ENCODE results near the gene LRRC58.
"Not testable (repeated sequence)": the region's sequence is repeated elsewhere in the genome, so short reads cannot be mapped to it uniquely, and the experiment has no call there.

The LRRC58 gene

DNA sequence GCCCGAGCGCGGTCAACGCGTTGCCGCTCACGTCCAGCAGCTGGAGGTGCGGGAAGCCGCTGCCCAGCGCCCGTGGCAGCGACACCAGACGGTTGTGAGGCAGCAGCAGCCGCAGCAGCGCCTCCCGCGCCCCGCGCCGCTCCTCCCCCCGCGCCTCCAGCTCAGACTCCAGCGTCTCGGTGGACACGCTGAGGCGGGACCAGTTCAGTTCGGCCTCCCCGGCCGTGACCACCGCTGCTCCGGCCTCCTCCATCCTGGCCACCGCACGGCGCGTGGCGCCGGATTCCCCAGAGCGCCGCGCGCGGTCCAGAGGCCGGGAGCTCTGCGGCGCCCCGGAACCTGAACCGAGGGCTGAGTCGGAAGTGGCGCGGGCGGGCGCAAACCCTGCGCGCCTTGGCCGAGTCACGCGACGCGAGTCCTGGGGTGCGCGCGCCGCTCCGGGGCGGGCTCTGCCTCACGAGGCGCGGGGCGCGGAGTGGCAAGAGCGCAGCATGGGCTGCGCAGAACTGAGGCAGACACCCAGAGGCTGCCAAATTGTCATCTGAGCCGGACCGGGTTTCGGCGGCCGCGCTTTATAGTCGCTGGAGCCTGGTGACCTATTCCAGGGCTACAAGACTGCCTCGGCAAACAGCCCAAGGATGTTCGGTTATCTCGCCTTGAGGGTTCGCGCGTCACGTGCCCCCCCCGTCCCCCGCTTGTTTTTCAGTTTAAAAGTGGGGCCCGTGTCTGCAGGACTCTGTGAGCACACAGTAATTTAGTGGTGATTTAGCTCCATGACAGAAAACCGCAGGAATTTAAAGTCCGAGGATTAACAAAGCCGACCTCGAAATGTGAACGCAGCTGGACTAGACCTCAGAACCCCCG is at the start of gene LRRC58:
LRRC58 (minus strand) TSS at position 364 of the 864 bp plus-strand sequence; CDS start at position 253, 111 bp downstream.
- DNase-seq, result peak; percentile 89

DNA sequence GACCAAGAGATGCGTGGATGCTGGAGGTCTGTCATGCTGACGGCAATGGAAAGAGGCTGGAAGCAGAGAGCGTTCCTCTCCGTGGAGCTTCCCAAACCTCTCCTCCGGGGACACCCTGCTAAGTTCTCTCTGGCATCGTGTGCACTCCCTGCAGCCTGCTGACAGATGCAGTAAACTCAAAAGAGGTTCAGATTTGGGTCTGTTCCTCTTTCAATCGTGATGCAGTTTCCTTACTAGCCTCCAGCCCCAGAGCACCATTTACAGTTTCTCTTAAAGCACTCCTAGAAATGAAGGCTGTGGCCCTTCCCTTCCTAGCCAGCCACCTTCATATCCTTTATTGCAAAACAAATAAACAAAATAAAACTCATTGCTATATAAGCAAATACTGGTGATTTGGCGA is 47.3 kb upstream of the LRRC58 start:
- no peak for DNase-seq

DNA sequence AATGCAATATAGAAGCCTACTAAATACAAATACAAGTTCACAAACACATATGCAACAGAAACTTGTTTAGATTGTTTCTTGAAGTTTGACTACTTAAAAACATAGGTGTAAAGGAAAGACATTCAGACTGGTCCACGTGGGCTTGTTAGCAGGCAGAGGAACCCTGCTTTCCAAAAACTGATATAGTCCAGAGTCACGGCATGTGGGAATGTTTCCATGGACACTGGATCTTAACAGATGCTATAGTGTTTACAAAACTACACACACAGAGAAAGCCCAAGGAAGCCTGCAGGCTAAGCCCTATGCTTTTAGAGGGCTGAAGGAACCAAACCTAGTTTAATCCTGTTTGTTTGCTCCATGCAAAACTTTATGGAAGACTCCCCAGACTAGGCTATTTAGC is 45.2 kb upstream of the LRRC58 start:
- no peak for DNase-seq

DNA sequence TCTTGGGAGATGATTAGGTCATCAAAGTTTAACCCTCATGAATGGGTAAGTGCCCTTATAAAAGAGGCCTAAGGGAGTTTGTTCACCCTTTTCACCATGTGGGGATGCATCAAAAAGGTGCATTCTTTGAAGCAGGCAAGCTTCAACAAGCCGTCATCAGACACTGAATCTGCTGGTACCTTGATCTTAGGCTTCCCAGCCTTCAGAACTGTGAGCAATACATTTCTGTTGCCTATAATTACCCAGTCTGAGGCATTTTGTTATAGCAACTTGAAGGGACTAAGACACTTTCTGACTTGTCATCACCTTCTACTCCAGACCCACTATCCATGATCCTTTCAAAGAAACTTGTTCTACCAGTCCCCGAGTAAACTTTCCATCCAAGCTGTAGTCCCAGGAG is 44.6 kb upstream of the LRRC58 start:
- DNase-seq, result no peak

DNA sequence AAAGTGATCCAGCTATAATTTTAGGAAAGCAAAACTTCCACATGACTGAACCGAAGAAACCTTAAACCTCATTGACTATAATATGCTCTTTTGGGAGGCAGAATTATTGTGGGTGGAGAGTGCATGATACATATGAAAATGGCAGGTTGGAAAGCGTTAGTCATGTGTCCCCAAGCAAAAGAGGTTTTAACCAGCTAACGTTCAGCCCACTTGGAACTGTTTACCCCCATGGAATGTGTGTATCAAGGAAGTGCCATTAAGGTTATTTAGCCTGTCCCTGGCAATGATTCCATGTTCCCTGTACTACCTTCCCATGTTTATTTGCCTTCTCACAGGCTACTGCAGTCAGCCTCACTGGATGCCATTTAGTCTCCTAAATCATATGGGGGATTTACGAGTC is 44.1 kb upstream of the LRRC58 start:
- DNase-seq, result no peak

DNA sequence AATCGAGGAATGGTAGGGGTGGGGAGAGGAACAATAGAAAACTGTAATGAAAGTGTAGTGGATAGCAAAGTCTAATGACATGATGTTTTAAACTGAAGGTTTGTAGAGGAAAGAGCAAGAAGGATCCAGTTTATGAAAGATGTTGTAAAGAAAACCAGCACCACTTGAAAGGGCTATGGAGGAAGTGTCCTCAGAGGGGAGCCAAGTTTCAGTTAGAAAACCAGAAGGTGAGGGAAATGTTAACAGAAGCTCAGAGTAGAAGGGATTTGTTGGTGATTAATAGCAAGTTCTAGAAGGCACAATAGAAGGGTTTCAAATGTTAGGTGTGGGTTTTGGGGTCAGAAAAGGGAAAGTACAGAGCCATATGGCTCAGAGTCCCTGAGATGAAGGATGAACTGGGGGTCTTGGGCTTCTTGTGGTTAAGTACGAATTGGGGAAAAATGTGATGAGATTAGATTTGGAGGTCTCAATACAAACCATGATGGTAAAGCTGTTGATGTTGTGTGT is 33.8 kb upstream of the LRRC58 start:
- DNase-seq, result no peak

DNA sequence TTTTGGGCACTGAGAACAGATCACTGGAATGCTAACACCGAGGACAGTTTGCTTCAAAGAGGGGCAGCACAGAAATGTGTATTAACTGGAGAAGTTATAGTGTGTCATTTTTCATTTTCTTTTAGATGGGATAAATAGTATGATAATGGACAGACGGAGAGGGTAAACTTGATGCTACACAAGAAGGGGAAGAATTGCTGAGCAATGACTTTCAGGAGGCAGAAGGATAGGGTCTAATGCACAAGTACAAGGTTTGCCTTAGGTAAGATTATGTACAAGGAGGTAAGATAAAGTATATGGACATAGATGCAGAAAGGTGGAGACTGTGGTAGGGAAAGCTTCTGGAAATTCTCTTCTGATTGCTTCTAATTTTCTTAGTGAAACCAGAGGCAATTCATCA is 32.3 kb upstream of the LRRC58 start:
- no peak for DNase-seq

DNA sequence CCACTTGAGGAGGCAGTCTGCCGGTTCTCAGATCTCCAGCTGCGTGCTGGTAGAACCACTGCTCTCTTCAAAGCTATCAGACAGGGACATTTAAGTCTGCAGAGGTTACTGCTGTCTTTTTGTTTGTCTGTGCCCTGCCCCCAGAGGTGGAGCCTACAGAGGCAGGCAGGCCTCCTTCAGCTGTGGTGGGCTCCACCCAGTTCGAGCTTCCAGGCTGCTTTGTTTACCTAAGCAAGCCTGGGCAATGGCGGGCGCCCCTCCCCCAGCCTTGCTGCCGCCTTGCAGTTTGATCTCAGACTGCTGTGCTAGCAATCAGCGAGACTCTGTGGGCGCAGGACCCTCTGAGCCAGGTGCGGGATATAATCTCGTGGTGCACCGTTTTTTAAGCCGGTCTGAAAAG is 28.8 kb upstream of the LRRC58 start:
- DNase-seq, result not testable (repeated sequence)

DNA sequence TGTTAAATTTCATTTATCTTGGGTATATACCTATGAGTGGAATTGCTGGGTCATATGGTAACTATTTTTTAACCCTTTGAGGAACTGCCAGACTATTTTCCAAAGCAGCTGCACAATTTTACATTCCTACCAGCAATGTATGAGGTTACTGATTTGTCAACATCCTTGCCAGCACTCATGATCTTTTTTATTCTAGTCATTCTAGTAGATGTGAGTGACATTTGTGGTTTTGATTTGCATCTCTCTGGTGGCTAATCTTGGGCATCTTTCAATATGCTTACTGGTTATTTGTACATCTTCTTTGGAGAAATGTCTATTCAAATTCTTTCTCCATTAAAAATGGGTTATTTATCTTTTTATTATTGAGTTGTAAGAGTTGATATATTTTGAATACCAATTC is 21.3 kb upstream of the LRRC58 start:
- no peak for DNase-seq

DNA sequence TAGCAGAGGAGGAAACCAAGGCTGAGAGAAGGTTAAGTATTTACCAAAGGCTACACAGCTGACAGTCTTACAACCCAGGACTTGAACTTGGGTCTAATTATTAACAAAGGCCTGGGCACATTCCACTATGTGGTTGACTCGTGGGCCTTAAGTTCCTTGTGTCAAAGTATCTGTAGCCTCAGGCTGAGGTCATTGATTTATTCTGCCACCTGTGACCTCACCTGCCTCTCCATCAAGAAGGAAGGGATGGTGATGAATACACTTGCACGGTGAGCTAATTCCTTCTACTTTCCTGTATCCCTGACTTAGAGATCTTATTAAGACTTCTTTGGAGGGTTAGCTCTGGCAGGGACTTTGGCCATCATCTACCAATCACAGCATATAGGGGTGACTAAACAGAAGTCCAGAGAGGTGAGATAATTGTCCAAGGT is 19.9 kb upstream of the LRRC58 start:
- DNase-seq, result no peak

DNA sequence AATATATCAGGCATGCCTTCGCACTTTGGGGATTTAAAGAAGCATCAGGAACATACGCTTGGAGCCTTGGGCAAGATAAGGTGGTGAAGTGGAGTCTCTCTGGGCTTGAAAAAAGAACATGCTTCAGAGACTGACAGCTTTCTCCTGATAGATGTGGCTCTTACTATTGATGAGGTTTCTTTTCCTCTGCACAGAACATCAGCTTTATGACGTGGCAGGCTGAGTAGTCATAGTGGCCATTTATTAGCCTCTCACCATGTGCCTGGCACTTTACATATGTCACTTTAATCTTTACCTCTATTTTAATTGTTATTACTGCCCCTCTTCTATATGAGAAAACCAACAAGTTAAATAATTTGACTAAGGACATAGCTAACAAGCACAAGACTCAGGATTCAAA is 19.0 kb upstream of the LRRC58 start:
- DNase-seq, result no peak

DNA sequence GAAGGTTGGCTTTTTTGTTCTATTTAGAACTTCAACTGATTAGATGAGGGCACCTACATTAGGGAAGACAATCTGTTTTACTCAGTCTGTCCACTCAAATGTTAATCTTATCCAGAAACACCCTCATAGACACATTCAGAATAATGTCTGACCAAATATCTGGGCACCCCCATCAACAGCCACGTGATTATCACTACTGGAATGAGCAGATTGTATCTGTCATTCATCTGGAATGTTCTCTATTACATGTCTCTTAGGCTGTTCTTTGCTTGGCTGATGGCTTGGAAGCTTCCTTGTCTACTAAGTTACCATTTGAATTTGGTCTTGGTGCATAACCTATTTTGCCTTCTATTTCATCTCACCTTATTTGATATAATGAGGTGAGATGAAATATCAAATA is 15.7 kb upstream of the LRRC58 start:
- DNase-seq, result no peak

DNA sequence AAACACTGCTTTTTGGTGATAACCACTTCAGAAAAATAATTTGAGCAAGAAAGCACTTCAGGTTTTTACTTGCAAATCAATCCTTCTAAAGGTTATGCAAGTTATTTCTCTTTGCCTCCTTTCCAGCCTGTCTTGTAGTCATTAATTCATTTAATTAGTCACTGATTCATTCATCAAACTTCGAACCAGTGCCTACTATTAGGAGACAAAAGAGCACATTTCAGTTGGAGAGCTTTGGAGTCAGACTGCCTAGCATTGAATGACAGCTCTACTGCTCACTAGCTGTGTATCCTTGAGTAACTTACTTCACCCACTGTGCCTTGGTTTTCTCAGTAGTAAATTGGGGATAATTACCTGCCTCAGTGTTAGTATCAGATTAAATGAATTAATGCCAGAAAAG is 14.9 kb upstream of the LRRC58 start:
- no peak for DNase-seq

DNA sequence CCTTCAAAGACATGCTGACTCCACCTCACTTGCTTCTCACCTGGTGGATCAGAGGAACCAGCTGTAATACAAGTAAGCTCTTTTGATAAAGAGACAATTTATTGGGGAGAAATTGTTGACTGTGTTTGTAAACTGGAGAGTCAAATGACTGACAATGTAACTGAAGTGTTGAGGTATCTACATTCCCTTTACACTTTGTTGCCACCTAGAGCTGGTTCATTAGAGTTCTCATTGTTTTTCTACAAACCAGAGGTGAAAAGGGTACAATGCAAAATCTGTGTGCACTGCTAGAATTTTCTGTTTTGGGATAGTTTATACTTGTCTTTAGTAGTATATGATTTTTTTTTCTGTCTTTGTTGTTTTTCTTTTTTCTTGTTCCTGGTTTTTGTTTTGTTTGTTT is 8.7 kb upstream of the LRRC58 start:
- DNase-seq, result peak; percentile 9

DNA sequence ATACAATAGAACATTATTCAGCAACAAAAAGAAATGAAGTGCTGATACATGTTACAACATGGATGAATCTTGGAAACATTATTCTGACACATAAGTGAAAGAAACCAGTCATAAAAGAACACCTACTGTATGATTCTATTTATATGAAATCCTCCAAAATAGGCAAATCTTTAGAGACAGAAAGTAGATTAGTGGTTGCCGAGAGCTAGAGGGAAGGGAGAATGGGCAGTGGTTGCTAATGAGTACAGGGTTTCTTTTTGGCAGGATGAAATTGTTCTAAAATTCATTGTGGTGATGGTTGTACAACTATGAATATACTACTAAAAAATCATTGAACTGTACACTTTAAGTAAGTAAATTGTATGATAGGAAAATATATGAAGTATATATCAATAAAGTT is 6.3 kb upstream of the LRRC58 start:
- DNase-seq, result no peak

DNA sequence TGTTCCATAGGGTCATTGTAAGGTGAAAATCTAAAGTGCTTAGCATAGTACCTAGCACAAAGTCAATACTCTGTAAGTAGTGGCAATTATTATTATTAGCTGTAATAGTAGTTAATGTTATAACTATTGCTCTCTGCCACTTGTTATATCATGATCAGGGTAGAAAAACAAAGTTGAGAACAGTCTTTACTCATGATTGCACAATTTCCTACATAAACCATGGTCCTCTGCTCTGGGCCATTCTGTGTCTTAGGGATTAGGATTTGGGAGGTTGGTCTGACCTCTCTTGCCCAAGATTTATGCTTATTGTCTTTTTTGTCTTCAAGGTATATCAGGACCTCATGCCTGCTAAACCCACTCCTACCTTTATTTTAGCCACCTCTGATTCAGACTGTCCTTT is 4.3 kb upstream of the LRRC58 start:
- no peak for DNase-seq

DNA sequence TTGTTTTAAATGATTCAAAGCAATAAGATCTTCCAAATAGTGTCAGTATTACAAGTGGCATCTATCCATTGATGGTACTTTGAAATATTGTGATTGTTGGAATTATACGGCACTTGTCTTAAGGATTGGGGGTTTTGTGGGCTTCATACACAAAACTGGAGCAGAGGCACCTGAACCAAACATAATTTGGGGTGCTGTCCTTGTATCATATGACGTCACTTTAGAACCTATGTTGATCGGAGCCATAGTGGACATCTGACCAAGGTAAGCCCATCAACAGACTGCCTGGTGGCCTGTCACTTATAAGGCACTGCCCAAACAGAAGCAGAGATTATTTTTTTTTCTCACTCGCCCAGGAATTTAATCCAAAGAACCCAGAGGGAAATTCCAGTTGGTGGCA is 2.9 kb upstream of the LRRC58 start:
- no peak for DNase-seq

DNA sequence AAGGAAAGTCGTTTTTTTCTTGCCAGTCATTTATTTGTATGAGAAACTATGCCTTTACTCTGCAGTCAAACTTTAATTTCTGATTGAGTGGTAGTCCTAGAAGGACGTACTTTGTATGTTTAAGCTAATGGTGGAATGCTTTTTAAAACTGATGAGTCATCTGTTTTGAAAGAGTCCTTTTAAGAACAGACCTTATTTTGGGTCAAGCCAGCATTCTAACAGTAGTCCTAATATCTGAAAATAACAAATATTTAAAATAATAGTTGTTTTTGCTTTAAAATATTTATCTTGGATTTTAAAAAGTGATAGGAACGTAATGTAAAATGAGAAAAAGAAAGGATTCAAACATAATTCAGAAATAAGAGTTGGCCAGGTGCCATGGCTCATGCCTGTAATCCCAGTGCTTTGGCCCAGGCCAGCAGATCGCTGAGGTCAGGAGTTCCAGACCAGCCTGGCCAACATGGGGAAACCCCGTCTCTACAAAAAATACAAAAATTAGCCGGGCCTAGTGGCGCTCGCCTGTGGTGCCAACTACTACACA is 1.3 kb upstream of the LRRC58 start:
- no peak for DNase-seq

DNA sequence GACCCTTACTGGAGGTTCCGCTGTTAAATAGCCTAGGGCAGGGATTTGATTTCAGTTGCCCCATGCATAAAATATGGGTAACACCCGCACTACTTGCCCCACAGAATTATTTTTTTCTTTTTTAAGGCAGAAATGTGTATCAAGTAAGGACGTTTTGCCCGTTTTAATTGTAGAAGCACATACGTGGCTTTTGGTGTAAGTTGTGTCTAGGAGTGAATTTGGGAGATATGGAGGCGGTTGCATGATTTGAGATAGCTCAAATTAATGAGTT is 636 bp upstream of the LRRC58 start:
- DNase-seq, result no peak

DNA sequence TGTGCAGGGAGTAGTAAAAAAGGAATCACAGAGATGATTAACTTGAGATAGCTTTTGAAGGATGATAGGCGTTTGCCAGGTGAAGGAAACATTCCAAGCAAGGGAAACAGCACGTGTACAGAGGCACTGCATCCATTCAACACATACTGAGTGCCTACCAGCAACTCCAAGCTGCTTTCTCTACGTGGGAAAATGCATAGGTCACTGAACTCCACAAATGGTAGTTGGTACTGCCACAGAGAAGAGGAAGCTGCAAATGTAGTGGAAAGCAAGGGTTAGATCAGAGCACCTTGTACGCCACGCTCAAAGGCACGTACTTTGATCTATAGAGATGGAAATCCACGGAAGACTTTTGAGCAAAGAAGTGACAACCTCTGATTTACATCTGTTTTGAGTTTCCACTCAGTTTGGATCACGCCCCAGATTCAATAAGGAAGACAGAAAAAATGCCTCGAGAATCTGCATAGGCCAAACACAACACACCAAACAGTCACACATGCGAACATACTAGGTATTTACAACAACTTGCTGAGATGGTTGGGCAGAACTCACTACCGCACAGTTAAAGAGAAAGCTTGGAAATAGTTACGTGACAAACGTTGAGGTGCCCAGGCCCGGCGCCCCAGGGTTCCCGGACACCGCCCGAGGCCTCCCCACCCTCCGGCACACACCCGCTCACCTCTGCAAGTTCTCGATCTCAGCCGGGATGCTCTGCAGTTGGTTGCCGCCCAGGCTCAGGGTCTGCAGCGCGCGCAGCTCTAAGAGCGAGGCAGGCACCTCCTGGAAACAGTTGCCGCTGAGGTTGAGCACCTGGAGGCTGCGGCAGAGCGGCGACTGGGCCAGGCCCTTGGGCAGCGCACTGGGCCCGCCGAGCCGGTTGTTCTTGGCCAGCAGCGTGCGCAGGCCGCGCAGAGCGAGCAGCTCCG is 826 bp downstream of the LRRC58 start:
- DNase-seq, result peak; percentile 57

DNA sequence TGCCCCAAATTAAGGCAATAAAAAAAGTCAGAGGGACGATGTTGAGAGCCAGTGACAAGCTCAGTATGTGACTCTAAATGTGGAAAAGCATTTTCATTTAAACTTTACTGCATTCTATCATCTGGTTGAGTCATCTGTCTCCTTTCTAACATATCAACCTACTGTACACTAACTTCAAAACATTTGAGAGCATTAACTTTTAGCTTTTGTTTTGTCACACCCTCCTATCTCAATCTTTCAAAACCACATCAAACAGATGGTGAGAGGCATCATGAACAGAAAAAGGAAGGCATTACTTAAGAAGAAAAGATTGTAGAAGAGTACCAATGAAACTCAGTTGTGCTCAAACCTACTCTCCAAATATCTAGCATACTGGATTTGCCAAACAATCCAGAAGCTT is 4.8 kb downstream of the LRRC58 start:
- DNase-seq, result peak; percentile 64

DNA sequence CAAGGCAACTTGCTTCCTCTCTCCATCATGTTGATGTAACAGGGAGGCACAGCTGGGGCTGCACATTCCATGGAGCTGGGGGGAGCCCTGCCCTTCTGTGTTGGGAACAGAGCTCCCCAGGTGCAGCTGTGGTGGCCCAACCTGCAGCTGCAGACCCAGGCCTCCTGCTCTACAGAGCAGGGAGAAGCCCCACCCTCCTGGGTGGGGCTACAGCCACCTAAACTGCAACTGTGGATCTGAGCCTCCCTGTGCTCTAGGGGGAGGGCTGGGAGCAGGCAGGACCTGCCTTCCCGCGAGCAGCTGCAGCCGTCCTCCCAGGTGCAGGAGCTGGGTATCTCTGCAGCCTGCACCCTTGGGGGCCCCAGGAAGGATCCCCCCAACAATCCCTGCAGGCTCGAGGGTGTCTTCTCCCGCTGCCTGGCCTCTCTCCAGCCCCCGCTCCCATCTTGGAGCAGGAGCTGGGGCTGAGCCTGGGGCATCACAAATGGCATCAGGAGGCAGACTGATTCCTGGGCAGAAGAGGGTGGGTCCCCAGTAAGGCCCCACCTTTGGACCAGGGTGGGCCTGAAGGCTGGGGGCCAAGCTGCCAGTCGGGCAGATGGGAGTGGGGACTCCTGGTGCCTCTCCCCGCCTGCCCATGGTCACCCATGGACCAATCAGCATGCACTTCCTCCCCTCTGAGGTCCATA is 7.4 kb downstream of the LRRC58 start:
- no peak for DNase-seq

DNA sequence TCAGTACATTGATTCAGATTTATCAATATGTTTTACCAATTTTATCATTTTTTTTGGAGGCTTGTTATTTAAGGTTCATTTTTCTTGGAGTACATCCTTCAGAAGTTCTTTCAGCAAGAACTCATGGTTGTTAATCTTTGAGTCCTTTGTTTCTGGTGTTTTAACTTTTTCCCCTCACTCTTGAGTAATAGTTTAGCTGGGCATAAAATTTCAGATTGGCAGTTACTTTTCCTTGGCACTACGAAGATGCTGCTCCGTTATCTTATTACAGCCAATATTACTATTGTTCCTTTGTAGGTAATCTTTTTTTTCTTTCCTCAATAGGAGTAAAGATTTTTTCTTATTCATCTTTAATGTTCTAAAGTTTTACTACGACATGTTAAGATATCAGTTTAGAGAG is 9.8 kb downstream of the LRRC58 start:
- DNase-seq, result no peak
